H1 (cell line): ENCODE data around the gene SH3PXD2A. TPM values are rescaled to one million over a fixed set of nuclear protein-coding genes. Genes with fewer than 3 reads are reported as not detected.

Experiments used
- CTCF ChIA-PET: fragments of 300-600 bp; sonication (Branson Sonifier 250); formaldehyde crosslinking; loops from one replicate; lab custom pipeline; 2021; ENCODE audit not compliant: partially characterized antibody; lab: Charles Lee
- POLR2A ChIA-PET: fragments of 300-600 bp; sonication (Branson Sonifier 250); formaldehyde crosslinking; loops from one replicate; lab custom pipeline; 2021; ENCODE audit warnings: inconsistent platforms; ENCODE audit not compliant: partially characterized antibody; lab: Charles Lee
- DNase-seq, 2 experiments: peaks; one replicate each; pipeline versions ENCODE4 v3.0.0 to v3.0.0-alpha.2; 2010 to 2022; ENCODE audit warnings: low spot score in 2 of 2, low read depth in 1 of 2, mixed read lengths in 1 of 2
- FAIRE-seq: peaks from 2 replicates; lab custom pipeline; 2011; peaks lifted over from hg19 to GRCh38; lab: Jason Lieb, UNC
- H2AFZ ChIP-seq: 2 replicates; pipeline ENCODE4 v1.8.1; 2012; ENCODE audit warnings: low read length, inconsistent platforms
- H2AK5ac ChIP-seq: 2 replicates; pipeline ENCODE4 v1.6.1; 2013; ENCODE audit warnings: low read depth, low read length
- H2BK120ac ChIP-seq: replicated peaks from 2 replicates; pipeline ENCODE3; 2013; ENCODE audit warnings: low read depth, low read length, inconsistent platforms
- H2BK12ac ChIP-seq: 2 replicates; pipeline ENCODE4 v1.6.1; 2013; ENCODE audit warnings: low read depth, low read length
- H2BK15ac ChIP-seq: 2 replicates; pipeline ENCODE4 v1.6.1; 2013; ENCODE audit warnings: low read length
- H2BK20ac ChIP-seq: 2 replicates; pipeline ENCODE4 v1.6.1; 2013; ENCODE audit warnings: low read length
- H2BK5ac ChIP-seq: 2 replicates; pipeline ENCODE4 v1.6.1; 2013; ENCODE audit warnings: low read depth, low read length
- H3K14ac ChIP-seq: 2 replicates; pipeline ENCODE4 v1.6.1; 2013; ENCODE audit warnings: inconsistent platforms; ENCODE audit not compliant: insufficient read length
- H3K18ac ChIP-seq: 2 replicates; pipeline ENCODE4 v1.6.1; 2013; ENCODE audit warnings: low read length; ENCODE audit errors: extremely low read depth
- H3K23ac ChIP-seq: 2 replicates; pipeline ENCODE4 v1.6.1; 2013; ENCODE audit warnings: inconsistent platforms; ENCODE audit not compliant: insufficient read length
- H3K23me2 ChIP-seq: 2 replicates; pipeline ENCODE4 v1.6.1; 2013; ENCODE audit warnings: low read depth, low read length
- H3K27ac ChIP-seq: 2 replicates; pipeline ENCODE4 v1.6.1; 2011; ENCODE audit warnings: low read depth, low read length, inconsistent platforms
- H3K27me3 ChIP-seq, 4 experiments: replicated peaks in 1 of 4; 1 replicate in 1 of 4; 2 replicates in 3 of 4; pipeline versions ENCODE4 v1.6.1 to v1.8.1; 2011 to 2013; ENCODE audit warnings: low read length in 3 of 4, mild to moderate bottlenecking in 3 of 4, inconsistent platforms in 2 of 4, mixed read lengths in 2 of 4, moderate library complexity in 1 of 4; ENCODE audit not compliant: control insufficient read depth in 3 of 4, insufficient read depth in 3 of 4; ENCODE audit errors: extremely low read depth in 1 of 4
- H3K36me3 ChIP-seq, 4 experiments: 2 replicates each; pipeline versions ENCODE4 v1.6.1 to v1.8.1; 2011 to 2013; ENCODE audit warnings: mild to moderate bottlenecking in 4 of 4, low read length in 3 of 4, moderate library complexity in 2 of 4, control low read depth in 1 of 4, inconsistent platforms in 1 of 4; ENCODE audit not compliant: insufficient read depth in 4 of 4, control insufficient read depth in 2 of 4
- H3K4ac ChIP-seq: replicated peaks from 2 replicates; pipeline ENCODE3; 2013; ENCODE audit warnings: low read length, low read depth, mixed read lengths, inconsistent platforms; ENCODE audit not compliant: insufficient read length
- H3K4me1 ChIP-seq, 4 experiments: replicated peaks in 1 of 4; 1 replicate in 1 of 4; 2 replicates in 3 of 4; pipeline versions ENCODE4 v1.6.1 to v1.8.1; 2011 to 2013; ENCODE audit warnings: low read length in 3 of 4, inconsistent platforms in 2 of 4, mixed read lengths in 1 of 4; ENCODE audit not compliant: insufficient read depth in 4 of 4, control insufficient read depth in 3 of 4
- H3K4me2 ChIP-seq, 2 experiments: 2 replicates each; pipeline versions ENCODE4 v1.6.1 to v1.8.1; 2011 to 2013; ENCODE audit warnings: low read depth in 2 of 2, low read length in 2 of 2, control low read depth in 1 of 2, inconsistent platforms in 1 of 2, mild to moderate bottlenecking in 1 of 2; ENCODE audit not compliant: insufficient read depth in 1 of 2
- H3K4me3 ChIP-seq, 4 experiments: fragments of 200-600, 300-600 bp in 1 of 4; sonication (generic), shearing (Covaris generic), sonication (Bioruptor Twin) in 1 of 4; 2 replicates each; pipeline versions ENCODE4 v1.5.1 to v1.8.1; 2011 to 2016; ENCODE audit warnings: low read length in 4 of 4, low read depth in 3 of 4, control low read depth in 2 of 4, inconsistent platforms in 2 of 4, mild to moderate bottlenecking in 2 of 4, mixed read lengths in 1 of 4, moderate library complexity in 1 of 4; ENCODE audit not compliant: insufficient read depth in 2 of 4; ENCODE audit errors: extremely low read depth in 1 of 4
- H3K56ac ChIP-seq: replicated peaks from 2 replicates; pipeline ENCODE3; 2013; ENCODE audit warnings: low read depth, mild to moderate bottlenecking, mixed read lengths, low read length, inconsistent platforms; ENCODE audit not compliant: insufficient read length
- H3K79me1 ChIP-seq: 2 replicates; pipeline ENCODE4 v1.6.1; 2013; ENCODE audit warnings: low read depth, low read length, control low read depth
- H3K79me2 ChIP-seq, 2 experiments: 2 replicates each; pipeline versions ENCODE4 v1.6.1 to v1.8.1; 2012 to 2013; ENCODE audit warnings: low read length in 2 of 2, mild to moderate bottlenecking in 2 of 2, inconsistent platforms in 1 of 2; ENCODE audit not compliant: insufficient read depth in 2 of 2, control insufficient read depth in 1 of 2
- H3K9ac ChIP-seq, 4 experiments: replicated peaks in 1 of 4; 1 replicate in 1 of 4; 2 replicates in 3 of 4; pipeline versions ENCODE4 v1.6.1 to v1.8.1; 2011 to 2013; ENCODE audit warnings: low read depth in 3 of 4, low read length in 3 of 4, control low read depth in 2 of 4, mild to moderate bottlenecking in 2 of 4, moderate library complexity in 2 of 4, inconsistent platforms in 1 of 4; ENCODE audit errors: extremely low read depth in 1 of 4
- H3K9me3 ChIP-seq, 2 experiments: 2 replicates each; pipeline versions ENCODE4 v1.6.1 to v1.8.1; 2012 to 2013; ENCODE audit warnings: mild to moderate bottlenecking in 2 of 2, moderate library complexity in 2 of 2, control low read depth in 1 of 2, inconsistent platforms in 1 of 2, low read depth in 1 of 2, low read length in 1 of 2, mixed read lengths in 1 of 2; ENCODE audit not compliant: insufficient read depth in 2 of 2
- H4K20me1 ChIP-seq, 2 experiments: replicated peaks in 1 of 2; 2 replicates each; pipeline versions ENCODE3 to v1.8.1; 2011 to 2013; ENCODE audit warnings: inconsistent platforms in 2 of 2, low read length in 2 of 2, mild to moderate bottlenecking in 1 of 2; ENCODE audit not compliant: insufficient read depth in 2 of 2, control insufficient read depth in 1 of 2
- H4K5ac ChIP-seq: 2 replicates; pipeline ENCODE4 v1.6.1; 2013; ENCODE audit warnings: low read length, low read depth, mixed read lengths, inconsistent platforms; ENCODE audit not compliant: insufficient read length
- H4K8ac ChIP-seq: 2 replicates; pipeline ENCODE4 v1.8.0; 2013; ENCODE audit warnings: mild to moderate bottlenecking, moderate library complexity, low read length, inconsistent platforms; ENCODE audit not compliant: insufficient read depth; ENCODE audit errors: extremely low read depth
- H4K91ac ChIP-seq: replicated peaks from 2 replicates; pipeline ENCODE3; 2013; ENCODE audit warnings: low read length, mixed read lengths, inconsistent platforms; ENCODE audit not compliant: insufficient read length
- CBX5 ChIP-seq: fragments of 300-800, 300-1000 bp; sonication (generic); IDR thresholded peaks from 2 replicates; pipeline ENCODE4 v1.7.1; 2016; ENCODE audit warnings: antibody characterized with exemption, low read length, low read depth
- CHD2 ChIP-seq: IDR thresholded peaks from 2 replicates; pipeline ENCODE4 v1.6.1; 2012; ENCODE audit warnings: low read length, improper control_type of control experiment
- GABPA ChIP-seq: IDR thresholded peaks from 2 replicates; pipeline ENCODE4 v1.6.1; 2011; ENCODE audit warnings: mild to moderate bottlenecking, low read length, moderate library complexity, borderline replicate concordance; ENCODE audit not compliant: insufficient read depth
- HDAC2 ChIP-seq, 2 experiments: fragments of 300-600 bp in 1 of 2; sonication (generic) in 1 of 2; IDR thresholded peaks; 2 replicates each; pipeline ENCODE4 v1.6.1; 2011 to 2012; ENCODE audit warnings: low read depth in 2 of 2, low read length in 2 of 2, mild to moderate bottlenecking in 2 of 2, moderate library complexity in 2 of 2, borderline replicate concordance in 1 of 2, inconsistent platforms in 1 of 2
- HDAC6 ChIP-seq: IDR thresholded peaks from one replicate; pipeline ENCODE4 v1.7.1; 2012; ENCODE audit warnings: low read depth, mild to moderate bottlenecking, inconsistent platforms, low read length, moderate library complexity
- JUN ChIP-seq: IDR thresholded peaks from 2 replicates; pipeline ENCODE4 v1.6.1; 2011; ENCODE audit warnings: low read depth, mild to moderate bottlenecking, improper control_type of control experiment, low read length
- KDM1A ChIP-seq: fragments of 200-600, 300-600 bp; sonication (generic); IDR thresholded peaks from 2 replicates; pipeline ENCODE4 v1.7.1; 2016; ENCODE audit warnings: mild to moderate bottlenecking, low read length, borderline replicate concordance
- KDM4A ChIP-seq: IDR thresholded peaks from one replicate; pipeline ENCODE4 v1.7.1; 2012; ENCODE audit warnings: low read depth, mild to moderate bottlenecking, moderate library complexity, low read length, inconsistent platforms; ENCODE audit not compliant: severe bottlenecking
- PHF8 ChIP-seq: fragments of 200-600 bp; sonication (generic); conservative IDR thresholded peaks from 2 replicates; pipeline ENCODE4 v1.7.1; 2012; ENCODE audit warnings: low read depth, mild to moderate bottlenecking, inconsistent platforms, low read length, moderate library complexity
- POLR2A ChIP-seq, 2 experiments: IDR thresholded peaks; 1 replicate in 1 of 2; 2 replicates in 1 of 2; pipeline ENCODE4 v1.6.1; 2011; ENCODE audit warnings: low read depth in 2 of 2, low read length in 2 of 2, mild to moderate bottlenecking in 2 of 2; ENCODE audit errors: control extremely low read depth in 1 of 2
- POU5F1 ChIP-seq: IDR thresholded peaks from 2 replicates; pipeline ENCODE4 v1.6.1; 2011; ENCODE audit warnings: low read depth, mild to moderate bottlenecking, low read length, moderate library complexity
- TAF1 ChIP-seq: IDR thresholded peaks from 2 replicates; pipeline ENCODE4 v1.6.1; 2011; ENCODE audit warnings: mild to moderate bottlenecking, low read depth, low read length
- TCF12 ChIP-seq: IDR thresholded peaks from 2 replicates; pipeline ENCODE4 v1.6.1; 2011; ENCODE audit warnings: low read depth, mild to moderate bottlenecking, low read length
- WGBS, 2 experiments: shearing (Covaris generic) in 1 of 2; methylation state at CpG; one replicate each; pipeline versions ENCODE4 v1.1.6 to v1.1.7; 2013 to 2015; ENCODE audit warnings: low lambda C conversion rate in 2 of 2, mixed read lengths in 2 of 2, inconsistent platforms in 1 of 2, low coverage in 1 of 2, missing lambda C conversion rate in 1 of 2; ENCODE audit not compliant: insufficient replicate concordance in 2 of 2, insufficient coverage in 1 of 2, insufficient read length in 1 of 2; ENCODE audit errors: extremely low coverage in 1 of 2, missing lambda C conversion rate in 1 of 2; 5-methylcytosine and 5-hydroxymethylcytosine counted together
- polyA plus RNA-seq, 7 experiments: library from polyadenylated mRNA; depleted of rRNA in 3 of 7; stranded (reverse) in 5 of 7; unstranded in 2 of 7; fragments of >200 nt in 5 of 7; fragments of 200-250 nt in 2 of 7; gene quantifications; 1 replicate in 5 of 7; 2 replicates in 1 of 7; 4 replicates in 1 of 7; pipeline versions ENCODE4 v1.2.1 to v1.2.3, GENCODE V29; 2011 to 2013; ENCODE audit warnings: missing spikeins in 2 of 7, mixed read lengths in 2 of 7
- total RNA-seq: library from RNA; stranded (reverse); fragmentation: NEBNext Ultra II Directional; extraction: Animal tissue kit (Norgen Biotek cat#: 25700); gene quantifications from 2 replicates; pipeline ENCODE4 v1.2.1, GENCODE V29; 2021
- TF ChIP-seq, protein P1 (sequence below): IDR thresholded peaks from 2 replicates; pipeline ENCODE4 v1.6.1; 2011; ENCODE audit warnings: low read depth, mild to moderate bottlenecking, low read length; ENCODE audit not compliant: insufficient read depth

Gene SH3PXD2A
- total and polyA plus RNA-seq, 2 of the 8 experiments (the other 6 are each of a cell fraction or from before 2014, with no cell fraction given) = 5.4 to 16.3 TPM

DNA sequence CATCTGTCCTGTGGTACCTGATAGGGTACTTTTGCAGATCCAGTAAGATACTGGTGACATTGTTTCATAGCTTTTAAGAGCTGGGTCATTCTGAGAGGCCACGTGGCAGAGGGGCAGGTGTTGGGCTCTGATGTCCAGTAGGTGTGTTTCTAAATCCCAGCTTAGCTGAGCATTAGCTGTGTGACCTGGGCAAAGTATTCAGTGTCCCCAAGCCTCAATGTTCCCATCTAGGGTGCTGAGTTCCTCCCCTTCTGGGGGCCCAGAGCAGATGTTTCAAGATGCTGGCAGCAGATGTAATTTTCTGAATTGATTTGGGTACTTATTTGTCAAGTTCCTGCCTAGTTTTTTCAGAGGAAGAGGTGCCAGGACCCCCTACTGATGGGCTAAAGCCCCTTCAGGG is 309.0 kb downstream of the SH3PXD2A start:
- H3K56ac ChIP-seq = no peak overlapping the region
- no peak for DNase-seq
- no peak overlapping the region for H3K14ac ChIP-seq
- H4K8ac ChIP-seq = no peak overlapping the region
- H2BK120ac ChIP-seq = no peak overlapping the region
- H3K79me1 ChIP-seq = no peaks in the 10 kb centered on the region
- TF ChIP-seq PHF8 (no peak), TAF1 (no peak), CBX5 (no peak), POLR2A (IDR thresholded peaks at IDR 0.05; ENCODE audit: control extremely low read depth in 1 of 2, low read depth in 2 of 2, low read length in 2 of 2) (no peak), KDM1A (no peak), JUN (no peak), TCF12 (no peak), HDAC6 (no peak), KDM4A (no peak), HDAC2 (IDR thresholded peaks at IDR 0.05; ENCODE audit: borderline replicate concordance in 1 of 2, low read depth in 2 of 2, low read length in 2 of 2) (no peak), CHD2 (no peak), POU5F1 (no peak), GABPA (no peak)
- TF ChIP-seq, protein P1, sequence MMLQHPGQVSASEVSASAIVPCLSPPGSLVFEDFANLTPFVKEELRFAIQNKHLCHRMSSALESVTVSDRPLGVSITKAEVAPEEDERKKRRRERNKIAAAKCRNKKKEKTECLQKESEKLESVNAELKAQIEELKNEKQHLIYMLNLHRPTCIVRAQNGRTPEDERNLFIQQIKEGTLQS = no peak
- no peak overlapping the region for H2BK5ac ChIP-seq
- 84% methylated on average over 1 of the region's 1 CpG; no CpG with 5 or more reads in 1 of the 2 experiments for WGBS, 2 experiments
- H4K5ac ChIP-seq = no peak overlapping the region
- no peaks in the 10 kb centered on the region for H4K20me1 ChIP-seq
- peaks cover 3 to 7% (median 4%) of the 10 kb centered on the region in 4 experiments; a peak in 5 of 7 replicates for H3K4me1 ChIP-seq
- H2BK12ac ChIP-seq = no peak overlapping the region
- CTCF ChIA-PET = interaction anchor here (0.8 to 6.4 kb wide), 11 partner anchors 9 to 64 kb away, joined by 3 to 64 read pairs (median 3); no protein-coding TSS in a partner anchor
- H3K4me3 ChIP-seq = no peak overlapping the region
- no peak overlapping the region for H3K4me2 ChIP-seq
- no peaks in the 10 kb centered on the region for H3K36me3 ChIP-seq
- no peak overlapping the region for H2BK15ac ChIP-seq
- H2AFZ ChIP-seq = no peak overlapping the region
- H3K23me2 ChIP-seq = no peaks in the 10 kb centered on the region; the same call in 1 of the 2 replicates
- H2BK20ac ChIP-seq = no peak overlapping the region
- no peak overlapping the region for H3K23ac ChIP-seq
- no peaks in the 10 kb centered on the region; a peak in 1 of 7 replicates for H3K27me3 ChIP-seq
- no peak overlapping the region for H3K4ac ChIP-seq
- no peak overlapping the region for H2AK5ac ChIP-seq
- H3K9me3 ChIP-seq = no peaks in the 10 kb centered on the region
- no peak overlapping the region for H3K27ac ChIP-seq
- no peaks in the 10 kb centered on the region for H3K79me2 ChIP-seq
- H4K91ac ChIP-seq = no peak overlapping the region
- POLR2A ChIA-PET = no interaction called here
- no peak overlapping the region for H3K9ac ChIP-seq
- H3K18ac ChIP-seq = no peak overlapping the region
- no peak for FAIRE-seq
